K562 (cell line): ENCODE results near the gene TMEM205.

Experiments
- CTCF ChIP-seq, 3 experiments: IDR thresholded peaks in 2 of 3; conservative IDR thresholded peaks in 1 of 3; 2 replicates each; pipeline ENCODE4 v1.5.1; 2011 to 2012; ENCODE audit warnings: low read length in 3 of 3, mild to moderate bottlenecking in 3 of 3, control low read depth in 2 of 3, improper control_type of control experiment in 1 of 3, inconsistent platforms in 1 of 3, low read depth in 1 of 3, mixed read lengths in 1 of 3, moderate library complexity in 1 of 3; ENCODE audit not compliant: insufficient read depth in 2 of 3
- IRF1 ChIP-seq: sonication (generic); formaldehyde crosslinking; IDR thresholded peaks from 2 replicates; pipeline ENCODE4 v1.8.0; 2022; ENCODE audit warnings: missing genetic modification reagents, mild to moderate bottlenecking, borderline replicate concordance
- KDM5B ChIP-seq: fragments of 200-600 bp; sonication (generic); IDR thresholded peaks from 2 replicates; pipeline ENCODE4 v1.6.1; 2012; ENCODE audit warnings: low read depth, mild to moderate bottlenecking, moderate library complexity, low read length, control low read depth, inconsistent platforms; ENCODE audit not compliant: insufficient replicate concordance
- ZSCAN29 ChIP-seq: fragments of 450-650 bp; IDR thresholded peaks from 2 replicates; pipeline ENCODE4 v1.6.1; 2017

GRCh38 chr19:11322269-11323024 lies 23.6 kb downstream of the TMEM205 start:
- TF ChIP-seq ZSCAN29 (no peak), CTCF (IDR thresholded peaks at IDR 0.05 in 2 of 3, conservative IDR thresholded peaks at IDR 0.05 in 1 of 3; ENCODE audit: insufficient read depth in 2 of 3, low read depth in 1 of 3, low read length in 3 of 3) (no peak), KDM5B (no peak), IRF1 (CRISPR knock-in tag) (no peak)
